Measurements from ENCODE around the gene SCUBE3.

SCUBE3 gene

GRCh38 chr6:35186571-35186970 is 27.2 kb upstream of the SCUBE3 start:
- DNase-seq (ENCODE audit: low read depth), result no peak
- no peak for TF ChIP-seq CTCF (conservative IDR thresholded peaks at IDR 0.05; ENCODE audit: low read length)

DNA sequence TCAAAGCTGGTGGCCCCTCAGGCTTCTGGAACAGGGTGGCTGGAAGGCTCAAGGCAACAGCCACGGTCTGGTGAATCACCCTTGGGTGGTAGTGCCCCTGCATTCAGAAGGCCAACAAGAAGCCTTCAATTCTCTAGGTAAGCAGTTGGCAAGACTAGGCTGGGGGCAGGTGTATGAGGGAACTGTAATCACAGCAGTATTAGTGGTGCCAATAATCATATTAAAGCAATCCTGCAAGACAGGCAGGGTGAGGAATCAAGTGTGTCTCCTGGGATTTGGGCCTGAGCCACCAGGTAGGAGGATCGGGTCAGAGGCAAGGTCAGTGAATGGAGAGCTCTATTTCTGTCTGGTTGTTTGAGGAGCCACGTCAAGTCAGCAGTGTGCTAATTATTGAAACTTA is 24.9 kb upstream of the SCUBE3 start:
- no peak overlapping the region for H3K4me3 ChIP-seq (ENCODE audit: low read length)
- no peak for DNase-seq (ENCODE audit: low read depth)
- TF ChIP-seq CTCF (conservative IDR thresholded peaks at IDR 0.05; ENCODE audit: low read length), result no peak

More at GRCh38 chr6:35186571-35186970, 27.2 kb upstream of the SCUBE3 start:
- no peak overlapping the region for H3K4me3 ChIP-seq (ENCODE audit: low read length)

DNA sequence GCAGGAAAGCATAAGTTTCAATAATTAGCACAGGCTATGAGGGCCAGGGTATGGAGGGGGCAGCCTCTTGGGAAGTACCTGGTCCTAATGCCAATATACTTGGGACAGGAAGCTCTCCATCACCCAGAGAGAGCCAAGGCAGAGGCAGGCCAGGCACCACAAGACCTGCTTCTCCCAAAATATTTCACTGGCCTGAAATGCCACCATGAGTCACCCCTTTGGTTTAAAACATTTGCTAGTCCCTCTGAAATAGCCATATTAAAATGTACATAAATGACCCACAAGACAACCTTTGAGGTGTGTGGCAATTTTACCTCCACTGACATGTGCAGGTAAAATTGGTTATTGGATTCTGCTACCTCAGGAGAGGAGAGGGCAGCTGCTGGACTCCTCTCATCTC is 23.4 kb upstream of the SCUBE3 start:
- no peak overlapping the region for H3K4me3 ChIP-seq (ENCODE audit: low read length)
- peak; percentile 53 for DNase-seq (ENCODE audit: low read depth)
- no peak for TF ChIP-seq CTCF (conservative IDR thresholded peaks at IDR 0.05; ENCODE audit: low read length)

DNA sequence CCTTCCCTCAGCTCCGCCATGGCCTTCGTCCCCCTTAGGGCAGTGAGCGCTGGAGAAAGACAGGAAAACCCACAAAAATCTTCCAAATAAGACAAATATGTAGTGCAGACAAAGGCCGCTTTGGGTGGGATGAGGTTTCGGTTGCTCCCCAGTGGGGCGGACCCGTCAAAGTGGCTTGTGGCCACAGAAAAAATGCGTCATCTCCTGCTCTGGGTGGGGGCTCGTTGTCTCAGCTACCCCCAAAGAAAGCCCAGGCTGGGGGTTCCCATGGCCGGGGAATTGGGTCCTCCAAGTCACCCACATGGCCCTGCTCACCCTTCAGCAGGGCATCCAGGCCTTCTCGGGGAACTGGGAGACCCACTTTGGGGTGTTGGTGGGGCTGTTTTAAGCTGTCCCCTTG is 21.9 kb upstream of the SCUBE3 start:
- no peak for DNase-seq (ENCODE audit: low read depth)
- TF ChIP-seq CTCF (conservative IDR thresholded peaks at IDR 0.05; ENCODE audit: low read length), result no peak

DNA sequence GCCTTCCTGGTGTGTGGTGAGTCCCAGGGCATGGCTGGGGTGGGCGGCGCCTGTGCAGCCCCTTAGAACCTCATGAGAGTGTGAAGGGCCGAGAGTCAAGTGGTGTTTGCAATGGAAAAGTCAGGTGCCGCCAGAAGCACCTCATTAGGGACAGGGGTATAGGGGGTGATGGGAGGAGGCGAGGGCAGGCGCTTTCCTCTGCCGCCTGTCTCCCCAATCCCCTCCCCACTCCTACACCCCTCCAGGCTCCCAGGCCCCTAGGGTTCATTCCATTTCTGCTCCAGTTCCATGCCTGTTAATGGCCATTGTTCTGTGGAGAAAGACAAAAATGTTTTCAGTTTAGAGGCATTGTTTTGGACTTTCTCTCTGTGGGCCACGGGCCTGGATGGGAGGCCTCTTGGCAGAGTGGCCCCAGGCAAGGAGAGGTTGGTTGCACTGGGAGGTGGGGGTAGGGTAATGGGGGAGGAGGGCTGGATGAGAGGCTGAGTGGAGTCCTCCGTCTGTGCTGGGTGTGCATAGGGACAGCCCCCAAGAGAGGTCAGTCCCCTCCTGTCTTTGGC is 21.4 kb upstream of the SCUBE3 start:
- DNase-seq (ENCODE audit: low read depth), result no peak
- no peak overlapping the region for H3K4me3 ChIP-seq (ENCODE audit: low read length)
- TF ChIP-seq CTCF (conservative IDR thresholded peaks at IDR 0.05; ENCODE audit: low read length), result no peak

More for the DNA sequence above, 21.9 kb upstream of the SCUBE3 start:
- no peak overlapping the region for H3K4me3 ChIP-seq (ENCODE audit: low read length)

DNA sequence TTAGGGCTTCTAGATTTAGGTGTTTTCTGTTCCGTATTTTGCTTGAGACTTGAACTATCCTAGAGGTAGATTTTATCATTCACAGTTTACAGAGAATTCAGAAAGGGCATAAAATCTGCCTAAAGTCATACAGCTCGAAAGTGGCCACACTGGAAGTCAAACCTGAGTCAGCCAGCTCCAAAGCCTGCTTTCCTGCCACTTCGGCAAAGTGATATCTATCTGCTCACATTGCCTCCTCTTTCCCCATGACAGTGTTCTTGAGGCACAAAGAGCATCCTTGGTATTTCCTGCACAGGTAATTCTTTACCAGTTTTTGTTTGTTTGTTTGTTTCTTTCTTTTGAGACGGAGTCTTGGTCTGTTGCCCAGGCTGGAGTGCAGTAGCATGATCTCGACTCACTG is 19.4 kb upstream of the SCUBE3 start:
- TF ChIP-seq CTCF (conservative IDR thresholded peaks at IDR 0.05; ENCODE audit: low read length), result no peak
- no peak for DNase-seq (ENCODE audit: low read depth)
- H3K4me3 ChIP-seq (ENCODE audit: low read length), result no peak overlapping the region

DNA sequence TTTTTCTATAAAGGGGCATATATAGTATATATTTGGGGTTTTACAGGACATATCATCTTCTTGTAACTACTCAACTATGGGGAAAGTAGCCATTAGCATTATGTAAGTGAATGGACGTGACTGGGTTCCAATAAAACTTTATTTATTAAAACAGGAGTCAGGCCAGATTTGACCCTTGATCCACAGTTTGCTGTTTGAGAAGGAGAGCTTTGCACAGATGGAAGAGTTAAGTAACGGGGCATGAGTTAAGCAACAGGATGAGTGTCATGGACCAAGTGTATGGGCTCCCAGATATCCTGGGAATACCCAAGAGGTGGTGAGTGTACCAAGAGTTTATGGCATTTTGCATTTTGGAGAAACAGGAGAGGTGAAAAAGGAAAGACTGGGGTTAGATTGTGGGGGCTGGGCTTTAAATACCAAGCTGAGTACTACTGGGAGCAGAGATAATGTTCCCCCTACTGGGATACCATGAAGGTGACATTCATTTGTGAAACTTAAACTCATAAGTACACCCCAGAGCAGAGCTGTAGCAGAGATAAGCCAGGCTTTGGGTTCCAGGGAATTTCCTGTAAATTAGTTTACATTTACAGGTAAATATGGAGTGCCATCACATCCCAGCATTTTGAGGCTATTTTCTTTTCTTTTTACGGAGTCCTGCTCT is 18.5 kb upstream of the SCUBE3 start:
- H3K4me3 ChIP-seq (ENCODE audit: low read length), result no peak overlapping the region
- DNase-seq (ENCODE audit: low read depth), result no peak
- no peak for TF ChIP-seq CTCF (conservative IDR thresholded peaks at IDR 0.05; ENCODE audit: low read length)
